Thyroid gland (tissue), 4 donors: Measurements from ENCODE around the gene ALPL.

ENCODE experiments used
- POLR2A ChIP-seq, 2 donors: fragments of 450-650 bp; IDR thresholded peaks; one replicate each; pipeline ENCODE4 v1.6.1; 2017; ENCODE audit warnings: antibody characterized with exemption in 2 of 2, mild to moderate bottlenecking in 2 of 2, moderate library complexity in 1 of 2
- TF ChIP-seq, protein P1 (sequence below), 6 experiments: fragments of 200-600 bp in 3 of 6; fragments of 450-650 bp in 3 of 6; sonication (generic) in 3 of 6; IDR thresholded peaks; one replicate each; pipeline ENCODE4 v1.5.1; 2016 to 2019; ENCODE audit warnings: antibody characterized with exemption in 6 of 6, mild to moderate bottlenecking in 2 of 6, inconsistent platforms in 1 of 6, moderate library complexity in 1 of 6

DNA sequence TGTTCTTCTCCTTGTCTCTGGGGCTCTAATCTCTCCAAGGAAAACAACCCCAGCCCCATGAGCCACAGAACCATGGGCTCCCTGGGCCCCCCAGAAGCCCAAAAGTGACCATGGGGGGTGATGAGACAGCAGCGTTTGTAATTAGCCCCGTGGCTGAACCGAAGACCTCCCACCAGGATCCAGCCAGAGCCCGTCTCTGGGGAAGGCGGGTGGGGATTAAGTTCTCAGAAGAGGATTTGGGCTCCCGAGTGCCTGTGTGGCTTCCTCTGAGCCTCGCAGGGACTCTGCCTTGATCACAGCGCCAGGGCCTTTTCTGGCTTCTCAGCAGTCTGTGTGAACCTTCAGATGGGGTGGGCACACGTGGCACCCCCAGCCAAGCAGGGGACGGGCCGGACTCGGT lies 77.0 kb downstream of the ALPL start:
- no peak for TF ChIP-seq POLR2A (IDR thresholded peaks at IDR 0.05)
- TF ChIP-seq, protein P1, sequence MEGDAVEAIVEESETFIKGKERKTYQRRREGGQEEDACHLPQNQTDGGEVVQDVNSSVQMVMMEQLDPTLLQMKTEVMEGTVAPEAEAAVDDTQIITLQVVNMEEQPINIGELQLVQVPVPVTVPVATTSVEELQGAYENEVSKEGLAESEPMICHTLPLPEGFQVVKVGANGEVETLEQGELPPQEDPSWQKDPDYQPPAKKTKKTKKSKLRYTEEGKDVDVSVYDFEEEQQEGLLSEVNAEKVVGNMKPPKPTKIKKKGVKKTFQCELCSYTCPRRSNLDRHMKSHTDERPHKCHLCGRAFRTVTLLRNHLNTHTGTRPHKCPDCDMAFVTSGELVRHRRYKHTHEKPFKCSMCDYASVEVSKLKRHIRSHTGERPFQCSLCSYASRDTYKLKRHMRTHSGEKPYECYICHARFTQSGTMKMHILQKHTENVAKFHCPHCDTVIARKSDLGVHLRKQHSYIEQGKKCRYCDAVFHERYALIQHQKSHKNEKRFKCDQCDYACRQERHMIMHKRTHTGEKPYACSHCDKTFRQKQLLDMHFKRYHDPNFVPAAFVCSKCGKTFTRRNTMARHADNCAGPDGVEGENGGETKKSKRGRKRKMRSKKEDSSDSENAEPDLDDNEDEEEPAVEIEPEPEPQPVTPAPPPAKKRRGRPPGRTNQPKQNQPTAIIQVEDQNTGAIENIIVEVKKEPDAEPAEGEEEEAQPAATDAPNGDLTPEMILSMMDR (IDR thresholded peaks at IDR 0.05) = no peak
